ENCODE data around the gene RBM47.
"Not testable (repeated sequence)": the region's sequence is repeated elsewhere in the genome, so short reads cannot be mapped to it uniquely, and the experiment has no call there.

RBM47 gene

DNA sequence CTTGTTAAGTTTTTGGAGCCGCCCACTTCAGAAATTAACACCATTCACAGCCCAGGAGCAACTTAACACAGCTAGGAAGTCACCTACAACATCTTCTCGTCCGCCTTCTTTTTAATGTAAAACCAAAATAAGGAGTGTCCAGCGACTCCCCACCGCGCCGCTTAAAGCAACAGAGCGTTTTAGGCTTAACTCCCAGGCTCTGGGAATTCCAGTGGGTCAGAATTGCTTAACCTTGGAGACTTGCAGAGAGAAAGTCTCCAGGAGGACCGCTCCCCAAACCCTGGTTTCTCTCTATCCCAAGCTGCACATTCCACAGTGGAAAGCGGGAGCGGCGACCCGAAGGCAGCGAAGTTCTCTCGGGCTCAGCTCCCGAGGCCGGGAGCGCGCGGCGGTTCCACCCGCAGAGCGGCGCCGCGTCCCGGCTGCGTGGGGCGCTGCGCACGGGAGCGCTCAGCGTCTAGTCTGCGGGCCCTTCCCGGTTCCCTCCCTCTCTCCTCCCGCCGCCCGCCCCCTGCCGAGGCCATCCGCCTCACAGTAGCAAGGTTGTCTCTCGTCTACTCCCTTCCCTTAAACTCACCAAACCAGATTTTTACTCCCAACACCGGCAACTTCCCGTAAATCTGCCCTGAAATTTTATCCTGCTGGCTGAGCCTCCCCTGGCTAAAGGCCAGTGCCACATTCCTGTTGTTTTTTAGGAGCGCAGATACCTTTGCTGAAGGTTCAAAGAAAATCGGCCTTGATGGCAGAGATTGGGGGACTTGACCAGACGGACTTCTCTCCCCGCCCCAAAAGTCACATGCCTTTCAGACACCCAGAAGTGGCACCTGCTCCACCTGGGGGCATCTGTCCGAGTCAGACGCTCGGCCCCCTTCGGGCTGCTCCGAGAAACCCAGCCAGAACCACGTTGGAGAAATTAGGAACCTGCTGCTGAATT lies at the start of gene RBM47:
TSS of gene RBM47 (minus strand) at position 464 of the 934 bp plus-strand sequence. CDS start 190,971 bp downstream, outside the sequence.
- no peak for DNase-seq

DNA sequence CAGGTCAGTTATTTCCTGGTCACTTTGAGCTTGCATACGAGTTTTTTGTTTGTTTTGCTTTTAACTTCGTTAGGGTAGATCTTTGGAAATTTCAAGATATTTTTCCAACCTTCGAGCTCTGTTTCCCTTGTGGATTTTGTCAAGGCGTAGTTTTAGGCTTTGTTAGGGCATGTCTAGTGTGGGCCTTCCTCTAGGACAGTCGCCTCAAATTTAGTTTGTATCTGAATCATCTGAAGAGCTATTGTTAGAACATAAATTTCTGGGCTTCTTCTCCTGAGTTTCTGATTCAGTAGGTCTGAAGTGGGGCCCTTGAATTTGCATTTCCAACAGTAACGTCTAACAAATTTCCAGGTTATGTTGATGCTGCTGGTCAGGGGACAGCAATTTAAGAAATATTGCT lies 48.8 kb upstream of the RBM47 start:
- no peak for DNase-seq

DNA sequence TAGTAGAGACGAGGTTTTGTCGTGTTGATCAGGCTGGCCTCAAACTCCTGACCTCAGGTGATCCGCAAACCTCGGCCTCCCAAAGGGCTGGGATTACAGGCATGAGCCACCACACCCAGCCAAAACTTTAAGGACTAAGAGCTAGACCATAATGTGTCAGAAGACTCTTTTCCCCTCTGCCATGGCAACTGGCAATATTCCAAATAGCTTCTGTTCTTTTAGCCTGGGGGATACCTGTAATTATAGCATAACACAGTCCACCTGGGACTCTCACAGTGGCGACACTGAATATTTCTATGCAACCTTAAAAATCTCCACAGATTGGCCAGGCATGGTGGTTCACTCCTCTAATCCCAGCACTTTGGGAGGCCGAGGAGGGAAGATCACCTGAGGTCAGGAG lies 45.5 kb upstream of the RBM47 start:
- DNase-seq = no peak

DNA sequence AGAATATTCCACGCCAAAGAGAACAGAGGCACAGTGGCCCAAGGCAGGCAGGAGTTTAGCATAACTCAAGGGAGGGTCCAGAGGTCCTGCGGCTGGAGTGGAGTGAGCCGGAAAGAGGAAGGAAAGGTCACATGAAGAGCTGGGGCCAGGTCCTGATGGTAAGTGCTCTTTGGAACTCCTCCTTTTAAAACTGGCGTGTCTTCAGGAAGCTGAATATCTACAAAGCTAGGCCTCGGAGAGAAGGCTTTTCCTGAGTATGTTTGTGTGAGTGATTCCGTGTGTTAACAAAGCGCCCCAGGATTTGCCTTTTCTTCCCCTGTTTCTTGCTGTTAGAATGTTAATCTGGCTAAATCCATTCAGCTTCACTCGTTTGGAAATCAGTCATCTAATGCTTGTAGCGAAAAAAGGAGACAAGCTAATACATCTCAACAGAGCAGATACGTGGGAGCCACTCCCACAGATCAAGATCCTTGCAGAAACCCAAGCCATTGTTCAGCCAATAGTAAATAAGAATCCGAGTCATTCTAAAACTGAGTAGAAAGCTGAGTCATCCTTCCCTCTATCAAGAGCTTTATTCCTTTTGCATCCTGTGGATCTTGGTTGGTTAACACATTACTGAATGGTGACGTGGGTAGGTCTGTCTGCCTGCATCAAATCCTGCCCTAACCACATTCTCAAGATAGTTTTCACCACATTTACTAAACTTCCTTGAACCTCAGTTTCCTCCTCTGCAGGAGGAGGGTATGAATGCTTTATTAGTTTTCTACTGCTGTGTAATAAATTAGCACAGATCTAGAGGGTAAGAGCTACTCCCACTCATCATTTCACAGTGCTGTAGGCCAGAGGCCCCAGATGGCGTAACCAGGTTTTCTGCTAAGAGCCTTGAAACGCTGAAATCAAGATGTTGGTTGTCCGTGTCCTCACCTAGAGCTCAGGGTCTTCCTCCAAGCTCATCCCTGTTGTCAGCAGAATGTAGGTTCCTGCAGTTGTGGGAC lies 43.2 kb upstream of the RBM47 start:
- DNase-seq = peak; percentile 49

DNA sequence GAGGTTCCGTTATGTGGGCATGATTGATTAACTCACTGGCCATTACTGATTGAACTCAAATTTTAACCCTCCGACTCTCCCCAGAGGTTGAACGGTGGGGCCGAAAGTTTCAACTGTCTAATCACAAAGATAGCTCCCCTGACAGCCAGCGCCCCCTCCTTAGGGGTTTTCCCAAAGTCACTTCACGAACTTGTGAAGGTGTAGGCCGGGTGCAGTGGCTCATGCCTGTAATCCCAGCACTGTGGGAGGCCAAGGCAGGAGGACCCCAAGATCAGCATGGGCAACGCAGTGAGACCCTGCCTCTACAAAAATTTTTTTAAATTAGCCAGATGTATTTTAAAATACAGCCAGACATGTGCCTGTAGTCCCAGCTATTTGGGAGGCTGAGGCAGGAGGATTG lies 39.8 kb upstream of the RBM47 start:
- DNase-seq = no peak

DNA sequence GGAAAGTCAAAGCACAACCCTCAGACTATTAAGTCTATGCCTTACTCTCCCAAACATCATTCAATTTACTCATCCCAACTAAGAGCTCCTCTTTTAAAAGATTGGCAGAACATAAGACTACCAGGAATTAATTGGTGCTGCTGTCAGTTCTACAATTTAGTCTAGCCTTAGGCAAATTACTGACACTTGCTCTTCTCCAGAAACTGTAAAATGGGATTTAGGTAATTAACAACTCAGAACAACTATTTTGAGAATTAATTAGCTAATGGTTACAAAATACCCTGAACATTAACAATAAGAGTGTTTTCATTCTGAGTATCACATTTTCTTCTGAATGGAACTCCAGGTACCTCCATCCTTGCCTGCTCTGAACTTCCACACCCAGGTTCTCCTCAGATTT lies 36.2 kb upstream of the RBM47 start:
- DNase-seq = no peak

DNA sequence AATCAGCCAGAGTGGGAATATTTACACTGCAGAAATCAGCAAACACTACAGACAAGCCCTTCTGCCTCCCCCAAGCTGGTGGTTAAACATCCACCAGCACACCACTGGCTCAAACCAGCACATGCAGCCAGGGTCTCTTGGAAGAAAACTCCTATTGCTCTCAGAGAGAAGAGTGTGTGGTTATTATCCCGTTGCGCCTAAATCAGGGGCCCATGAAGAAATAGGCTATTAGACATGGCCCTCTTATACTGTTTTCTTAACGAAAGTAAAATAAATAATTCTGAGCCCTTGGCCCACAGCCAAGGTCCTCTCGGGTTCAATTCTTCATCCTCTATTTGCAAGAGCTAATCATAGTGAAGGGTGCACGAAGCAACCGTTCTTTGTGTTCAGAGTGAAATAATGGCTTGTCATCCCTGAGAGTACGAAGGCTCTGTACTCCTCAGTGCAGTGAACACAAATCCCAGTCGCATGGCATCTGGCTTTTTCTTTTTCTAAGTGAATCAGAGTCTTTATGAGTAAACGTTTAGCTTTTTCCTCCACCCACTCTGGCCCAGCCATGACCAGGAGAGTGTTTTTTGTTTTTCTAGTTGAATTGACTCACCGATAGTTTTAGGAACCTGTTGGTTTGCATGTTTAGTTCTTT lies 33.4 kb upstream of the RBM47 start:
- peak; percentile 33 for DNase-seq

DNA sequence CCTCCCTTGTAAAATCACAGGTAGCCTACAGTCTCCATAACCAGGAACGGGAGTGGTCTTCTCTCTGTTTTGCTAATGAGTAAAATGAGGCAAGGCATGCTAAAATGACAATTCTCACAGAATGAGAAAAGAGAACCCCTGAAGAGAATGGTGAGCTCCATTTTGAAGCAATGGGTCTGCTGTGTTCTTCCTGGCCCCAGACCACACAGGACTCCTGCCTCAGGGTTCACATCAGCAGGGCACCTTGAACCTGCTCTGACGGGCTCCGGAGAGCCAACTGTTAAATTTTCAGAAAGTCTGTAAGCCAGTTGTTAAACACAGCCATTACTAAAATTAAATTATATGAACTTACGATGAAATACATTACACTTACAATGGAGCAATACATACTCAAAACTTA lies 32.1 kb upstream of the RBM47 start:
- no peak for DNase-seq

DNA sequence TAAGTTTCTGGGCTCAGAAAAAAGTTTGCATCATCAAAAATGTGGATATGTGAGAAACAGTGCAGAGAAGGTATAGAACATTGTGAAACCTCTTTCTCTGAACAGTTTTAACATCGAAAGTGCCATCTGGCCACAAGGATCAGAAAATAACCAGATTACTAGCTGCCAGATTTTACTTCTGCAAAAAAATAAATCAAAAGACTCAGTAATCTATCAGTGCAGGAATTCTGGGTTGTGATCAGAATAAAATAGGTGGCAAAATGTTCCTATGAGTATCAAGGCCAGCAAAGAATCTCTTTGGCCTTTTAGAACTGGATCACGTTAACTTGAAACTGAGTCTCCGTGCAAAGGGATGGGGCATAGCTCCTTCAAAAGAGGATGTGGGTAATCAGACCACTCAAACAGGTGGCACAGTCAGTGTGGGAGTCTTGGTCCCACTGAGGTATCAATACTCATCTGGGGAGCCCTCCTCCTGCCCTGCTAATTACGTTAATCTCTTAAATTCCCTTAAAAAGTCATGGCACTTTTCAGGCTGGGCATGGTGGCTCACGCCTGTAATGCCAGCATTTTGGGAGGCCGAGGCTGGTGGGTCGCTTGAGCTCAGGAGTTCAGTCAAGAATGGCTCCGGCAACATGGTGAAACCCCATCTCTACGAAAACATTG lies 26.7 kb upstream of the RBM47 start:
- no peak for DNase-seq

DNA sequence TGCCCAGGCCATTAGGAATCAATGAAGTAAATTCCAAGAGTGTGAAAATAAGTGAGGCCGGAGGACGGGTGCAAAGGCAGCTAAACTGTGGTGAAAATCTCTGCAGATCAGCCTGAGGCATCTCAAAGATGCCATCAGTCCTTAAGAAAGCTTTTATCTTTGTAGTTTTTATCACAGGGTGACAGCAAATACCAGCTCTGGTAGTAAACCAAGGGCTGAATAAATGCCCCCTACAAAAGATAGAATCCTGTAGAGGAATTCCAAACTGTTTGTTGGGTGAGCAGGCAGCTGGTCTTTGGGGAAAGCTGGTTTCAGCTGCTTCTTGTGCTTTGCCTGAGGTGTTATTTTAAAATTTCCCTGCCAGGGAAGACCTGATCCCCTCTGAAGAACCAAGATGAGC lies 21.6 kb upstream of the RBM47 start:
- no peak for DNase-seq

DNA sequence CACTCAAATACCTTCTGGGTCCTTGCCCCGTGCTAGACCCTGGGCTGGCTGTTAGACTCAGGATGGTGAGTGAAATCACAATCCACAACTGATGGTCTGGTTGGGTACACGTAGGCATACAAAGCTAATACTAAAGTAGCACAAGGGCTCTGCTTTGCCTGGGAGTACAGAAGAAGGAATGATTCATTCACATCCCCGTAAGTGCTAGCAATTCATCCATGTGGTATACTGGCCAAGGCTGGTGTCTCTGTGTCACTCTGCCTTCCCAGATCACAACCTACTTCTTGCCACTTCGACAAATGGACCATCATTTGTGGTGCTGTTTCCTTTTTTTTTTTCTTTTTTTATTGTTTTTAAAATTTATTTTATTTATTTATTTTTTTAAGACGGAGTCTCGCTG lies 19.7 kb upstream of the RBM47 start:
- no peak for DNase-seq

DNA sequence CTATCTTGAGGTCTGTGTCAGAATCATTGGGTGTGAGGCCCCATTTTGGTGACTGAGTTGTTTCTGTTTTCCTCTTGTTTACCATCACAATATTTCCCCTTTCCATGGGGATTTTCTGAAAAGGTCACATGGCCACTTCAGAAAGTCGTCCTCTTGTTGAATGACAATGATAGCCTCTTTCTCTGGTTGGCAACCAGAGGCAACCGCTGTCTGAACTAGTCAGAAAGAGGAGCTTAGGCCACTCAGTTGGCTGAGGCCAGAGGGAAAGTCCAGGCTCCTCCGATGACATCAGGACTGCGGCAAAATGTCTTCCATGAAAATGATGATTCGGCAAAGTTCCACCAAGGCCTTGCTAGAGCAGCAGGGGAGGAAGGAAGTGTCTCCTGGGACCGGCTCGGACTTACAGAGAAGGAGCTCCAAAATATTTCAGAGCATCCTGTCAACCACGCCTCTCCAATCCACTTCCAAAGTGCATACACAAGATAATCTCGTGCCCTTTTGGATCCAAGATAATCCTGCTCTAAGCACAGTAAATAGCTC lies 19.1 kb upstream of the RBM47 start:
- DNase-seq = no peak

DNA sequence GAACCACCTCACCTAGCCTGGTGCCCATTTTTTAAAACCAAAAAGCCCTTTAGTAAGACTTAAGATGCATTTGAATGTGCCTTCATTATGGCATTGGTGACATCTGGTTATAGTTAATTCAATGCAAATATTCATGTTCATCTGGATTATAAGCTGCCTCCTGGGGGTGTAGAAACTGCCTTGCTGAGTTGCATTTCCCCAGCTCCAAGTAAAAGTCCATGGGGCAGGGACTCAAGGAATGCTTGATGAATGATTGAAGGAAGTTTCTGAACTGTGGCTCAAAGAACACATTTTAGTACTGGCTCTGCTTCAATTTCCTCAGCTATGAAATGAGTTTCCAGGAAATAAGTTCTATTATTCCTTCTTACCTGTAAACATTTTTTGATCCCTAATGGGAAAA lies 18.5 kb upstream of the RBM47 start:
- no peak for DNase-seq

DNA sequence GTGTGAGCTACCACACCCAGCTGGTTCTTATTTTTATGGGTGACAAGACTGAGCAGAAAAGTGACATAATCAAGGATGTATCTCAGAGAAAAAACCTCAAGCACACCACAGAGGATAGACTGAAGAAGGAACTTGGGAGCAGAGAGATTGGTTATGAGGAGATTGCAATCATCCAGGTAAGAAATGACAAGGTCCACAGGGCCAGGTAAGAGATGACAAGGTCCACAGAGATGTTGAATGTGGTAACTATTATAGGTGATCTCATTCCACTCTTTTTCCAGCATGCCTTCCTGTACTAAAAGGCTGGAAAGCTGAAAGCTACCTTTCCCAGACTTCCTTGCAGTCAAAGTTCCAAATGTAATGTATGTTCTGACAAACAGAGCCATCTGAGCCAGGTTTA lies 15.9 kb upstream of the RBM47 start:
- DNase-seq = no peak

DNA sequence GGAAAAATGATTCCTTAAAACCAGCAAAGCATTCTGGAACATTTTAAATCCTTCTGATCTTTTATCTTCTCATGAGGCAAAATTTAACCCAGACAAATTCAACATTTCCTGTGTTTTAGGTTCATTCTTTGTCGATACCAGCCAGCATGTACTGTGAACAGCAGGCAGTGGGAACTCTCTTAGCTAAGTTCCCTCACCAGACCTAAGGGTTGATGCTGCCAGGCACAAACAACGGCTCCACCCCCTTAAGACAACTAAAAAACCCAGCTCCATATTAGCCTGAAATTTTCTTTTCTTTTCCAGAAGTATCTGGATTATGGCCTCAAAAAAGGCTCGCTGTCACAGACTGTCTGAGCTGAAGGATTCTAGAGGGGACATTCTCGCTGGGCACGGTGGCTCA lies 2.4 kb upstream of the RBM47 start:
- no peak for DNase-seq

DNA sequence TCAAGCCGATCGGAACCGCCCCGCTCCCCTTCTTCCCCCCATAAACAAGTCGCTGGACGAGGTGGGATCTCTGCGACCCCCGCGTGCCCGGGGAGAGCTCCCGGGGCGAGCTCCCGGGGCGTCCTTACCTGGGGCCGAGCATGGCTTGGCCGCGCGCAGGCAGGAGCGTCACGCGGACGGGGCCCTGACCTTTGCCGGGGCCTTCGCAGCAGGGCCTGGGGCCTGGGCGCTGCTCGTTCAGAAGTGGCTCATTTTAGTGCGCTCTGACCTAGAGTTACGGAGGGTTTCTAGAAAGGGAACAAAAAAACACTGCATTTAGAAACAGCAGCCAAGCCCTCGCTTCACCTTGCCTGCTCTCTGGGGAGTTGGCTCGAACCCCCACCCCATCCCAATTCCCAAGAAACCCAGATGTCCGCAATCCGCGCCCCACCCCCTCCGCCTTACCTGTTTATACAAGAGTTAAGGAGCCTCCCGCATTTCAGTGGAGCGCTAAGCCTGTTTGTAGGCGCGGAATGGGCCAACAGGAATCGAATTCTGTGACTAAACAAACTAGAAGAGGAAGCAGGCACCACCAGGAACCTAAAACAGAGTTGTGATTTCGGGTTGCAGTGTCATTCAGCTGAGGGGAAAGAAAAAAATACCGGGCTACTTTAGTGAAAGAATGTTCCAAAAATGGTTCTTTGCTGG lies 814 bp upstream of the RBM47 start:
- DNase-seq = no peak

DNA sequence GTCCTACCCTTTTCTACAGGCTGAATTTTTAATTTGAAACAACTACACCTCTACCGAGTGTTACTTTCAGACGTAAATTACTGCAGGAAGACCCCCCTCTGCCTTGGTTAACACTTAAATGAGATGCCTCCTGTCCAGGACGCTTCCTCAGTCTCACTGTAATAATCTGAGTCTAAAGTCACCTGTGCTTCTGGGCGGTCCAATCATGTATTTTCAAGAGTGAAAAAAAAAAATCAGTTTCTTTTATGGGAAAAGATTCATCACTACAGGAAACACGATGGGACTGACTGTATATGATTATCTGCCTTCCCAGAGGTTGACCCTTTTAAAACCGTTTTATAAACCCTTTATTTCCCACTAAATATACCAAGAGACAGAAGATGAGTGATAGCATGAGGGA lies 776 bp downstream of the RBM47 start:
- DNase-seq = no peak

DNA sequence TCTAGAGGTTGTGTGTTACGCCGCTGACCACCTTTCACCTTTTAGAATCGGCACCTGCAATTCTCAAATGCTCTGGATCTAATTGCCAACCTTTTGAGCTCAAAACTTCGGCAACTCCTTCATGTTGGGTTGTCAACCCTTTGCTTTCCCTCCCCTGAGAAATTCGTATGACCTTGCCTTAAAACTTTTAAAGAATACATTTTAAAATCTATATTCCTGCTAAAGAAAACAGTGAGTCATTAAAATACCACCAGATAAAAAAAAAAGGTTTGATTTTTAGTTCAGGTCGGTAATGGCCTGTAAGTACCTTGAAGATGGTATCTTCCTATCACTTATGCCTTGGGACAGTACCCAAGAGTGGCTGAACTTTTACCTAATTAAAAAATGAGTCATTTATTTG lies 1.3 kb downstream of the RBM47 start:
- not testable (repeated sequence) for DNase-seq

DNA sequence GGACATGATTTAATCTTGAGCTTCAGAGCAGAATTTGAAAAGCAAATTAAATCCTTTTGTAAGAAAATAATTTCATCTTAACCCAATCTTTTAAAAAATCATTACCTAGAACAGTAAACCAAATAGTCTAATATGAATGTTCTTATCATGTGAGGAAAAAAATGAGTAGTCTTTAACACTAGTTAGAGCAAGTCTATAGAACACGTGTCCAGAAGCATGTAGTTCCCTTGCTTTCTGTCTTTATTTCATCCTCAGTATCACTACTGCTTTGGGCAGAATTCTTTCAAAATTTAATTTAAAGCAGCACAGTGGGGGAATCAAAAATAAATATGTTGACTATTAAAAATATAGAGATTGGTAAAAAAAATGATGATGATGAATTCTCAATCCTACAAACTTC lies 2.1 kb downstream of the RBM47 start:
- DNase-seq = no peak

DNA sequence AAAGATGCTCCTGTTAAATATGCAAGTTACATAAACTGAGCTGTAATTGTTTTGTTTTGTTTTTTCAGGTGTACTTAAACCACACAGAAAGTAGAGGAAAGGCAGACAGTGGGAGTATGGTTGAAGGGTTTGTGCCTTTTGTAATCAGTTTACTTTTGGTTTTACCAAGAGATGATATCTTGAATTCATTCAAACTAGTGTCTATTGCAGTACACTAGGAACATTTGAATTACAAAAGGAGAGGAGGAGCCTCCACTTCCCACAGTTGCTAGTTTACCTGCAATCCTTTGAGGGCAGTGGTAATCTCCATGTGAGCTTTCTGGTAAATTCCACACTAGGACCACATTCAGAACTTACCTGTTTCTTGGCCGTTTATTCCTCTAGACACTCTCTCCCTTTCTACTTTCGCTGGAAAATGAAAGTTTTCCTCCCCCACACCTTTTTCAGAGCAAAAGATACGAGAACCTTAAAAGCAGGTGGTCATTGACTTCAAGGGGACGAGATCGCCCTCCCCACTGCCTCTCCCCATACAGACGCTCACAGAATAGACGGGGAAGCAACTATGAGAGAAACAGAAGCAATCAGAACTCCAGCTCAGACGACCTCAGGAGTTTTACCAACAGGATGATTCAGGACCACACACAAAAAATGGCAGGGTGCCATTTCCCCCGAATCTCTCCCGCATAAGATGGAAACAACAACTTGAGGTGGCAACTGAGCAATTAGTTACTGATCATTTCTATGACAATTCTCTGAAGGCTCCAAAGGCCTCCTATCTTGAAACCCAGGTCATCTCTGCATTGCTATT lies 3.3 kb downstream of the RBM47 start:
- DNase-seq = no peak

DNA sequence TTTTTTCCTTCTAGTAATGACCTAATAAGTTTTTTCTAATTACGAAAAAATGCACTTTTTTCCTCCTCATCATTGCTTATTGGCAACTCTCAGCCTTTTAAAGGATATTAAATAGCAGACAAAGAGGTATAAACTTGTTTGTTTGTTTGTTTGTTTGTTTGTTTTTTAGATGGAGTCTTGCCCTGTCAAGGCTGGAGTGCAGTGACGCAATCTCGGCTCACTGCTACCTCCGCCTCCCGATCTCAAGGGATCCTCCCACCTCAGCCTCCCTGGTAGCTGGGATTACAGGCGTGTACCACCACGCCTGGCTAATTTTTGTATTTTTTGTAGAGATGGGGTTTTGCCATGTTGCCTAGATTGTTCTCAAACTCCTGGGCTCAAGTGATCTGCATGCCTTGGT lies 6.0 kb downstream of the RBM47 start:
- no peak for DNase-seq

Data from T1000 (cell line).